ENCODE data around the gene C6.

The C6 gene

DNA sequence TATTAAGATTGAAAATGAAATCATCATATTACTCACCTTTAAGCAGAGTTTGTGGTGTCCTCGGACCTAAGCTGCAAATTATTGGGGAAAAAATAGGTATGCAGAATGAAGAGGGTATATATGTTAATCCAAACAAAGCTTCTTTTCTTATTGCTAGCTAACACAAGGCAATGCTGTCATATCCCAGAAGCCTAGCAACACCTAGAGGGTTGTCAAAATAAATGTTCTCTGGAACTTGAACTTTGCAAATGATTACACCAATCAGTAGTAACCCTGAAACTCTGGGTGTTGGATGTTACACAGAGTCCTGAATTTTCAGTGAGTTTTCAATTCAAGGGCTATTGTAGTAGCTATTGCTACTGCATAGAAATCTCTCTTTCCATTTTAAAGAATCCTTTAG lies at the start of gene C6:
C6 (minus strand) TSS at position 193 of the 400 bp plus-strand sequence. CDS start 10,302 bp downstream, outside the sequence.
- no peaks in the 10 kb centered on the region for H3K9me3 ChIP-seq (ENCODE audit: control insufficient read depth in 5 of 5, low read length in 5 of 5)
- no peaks in the 10 kb centered on the region for H3K27me3 ChIP-seq (ENCODE audit: control insufficient read depth in 5 of 5, insufficient read depth in 4 of 5, low read length in 5 of 5)
- H3K4me1 ChIP-seq (ENCODE audit: control insufficient read depth in 5 of 5, insufficient read depth in 5 of 5, low read length in 5 of 5): no peaks in the 10 kb centered on the region
- H3K36me3 ChIP-seq (ENCODE audit: control insufficient read depth in 5 of 5, insufficient read depth in 5 of 5, low read length in 5 of 5): no peaks in the 10 kb centered on the region
- H3K27ac ChIP-seq (ENCODE audit: low read depth, low read length): no peak within 1 kb of the TSS
- H3K9ac ChIP-seq (ENCODE audit: low read length in 5 of 5): no peak within 1 kb of the TSS
- H3K4me3 ChIP-seq (ENCODE audit: low read depth in 1 of 5, low read length in 5 of 5): no peak within 1 kb of the TSS

DNA sequence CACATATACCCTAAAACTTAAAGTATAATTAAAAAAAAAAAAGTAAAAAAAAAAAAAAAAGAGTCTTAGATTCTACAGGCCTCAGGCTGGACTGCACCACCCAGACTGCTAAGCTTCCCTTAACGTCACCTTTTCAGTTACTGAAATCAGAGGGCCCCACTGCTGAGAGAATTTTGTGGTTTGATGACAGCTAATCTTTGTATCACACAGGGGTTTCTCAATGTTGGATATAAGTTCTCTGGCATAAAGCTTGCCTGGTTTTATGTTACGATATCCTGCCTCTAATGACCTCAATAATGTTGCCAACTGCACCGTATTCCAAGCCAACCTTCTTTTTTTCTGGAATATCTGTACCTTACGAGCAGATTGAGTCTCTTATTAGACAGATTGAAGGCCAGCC lies 43.1 kb upstream of the C6 start:
- H3K27ac ChIP-seq (ENCODE audit: low read depth, low read length): no peak overlapping the region
- H3K4me3 ChIP-seq (ENCODE audit: low read depth in 1 of 5, low read length in 5 of 5): no peak overlapping the region
- H3K36me3 ChIP-seq (ENCODE audit: control insufficient read depth in 5 of 5, insufficient read depth in 5 of 5, low read length in 5 of 5): no peaks in the 10 kb centered on the region
- H3K9ac ChIP-seq (ENCODE audit: low read length in 5 of 5): no peak overlapping the region
- H3K9me3 ChIP-seq (ENCODE audit: control insufficient read depth in 5 of 5, low read length in 5 of 5): no peaks in the 10 kb centered on the region
- no peaks in the 10 kb centered on the region for H3K4me1 ChIP-seq (ENCODE audit: control insufficient read depth in 5 of 5, insufficient read depth in 5 of 5, low read length in 5 of 5)
- no peaks in the 10 kb centered on the region for H3K27me3 ChIP-seq (ENCODE audit: control insufficient read depth in 5 of 5, insufficient read depth in 4 of 5, low read length in 5 of 5)

DNA sequence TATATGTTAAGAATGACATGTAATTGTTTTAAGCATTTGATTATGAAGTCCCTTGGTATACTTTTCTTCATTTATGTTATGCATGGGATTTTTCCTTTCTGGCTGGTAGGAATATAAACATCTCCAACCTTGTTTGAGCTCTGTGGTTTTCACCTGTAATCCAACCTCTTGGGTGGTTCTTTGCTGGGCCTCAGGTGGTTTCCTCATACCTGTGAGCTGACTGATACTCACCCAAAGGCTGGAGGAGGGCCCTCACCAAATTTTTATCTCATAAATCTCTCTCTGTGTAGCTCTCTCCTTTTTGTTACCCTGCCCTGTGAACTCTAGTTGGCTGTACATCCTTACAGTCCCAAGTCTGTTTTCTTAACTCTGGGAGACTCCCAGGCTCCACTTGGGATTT lies 39.8 kb upstream of the C6 start:
- Histone ChIP-seq H3K36me3 (ENCODE audit: control insufficient read depth in 5 of 5, insufficient read depth in 5 of 5, low read length in 5 of 5) (no peaks in the 10 kb centered on the region), H3K9ac (ENCODE audit: low read length in 5 of 5) (no peak overlapping the region), H3K4me3 (ENCODE audit: low read depth in 1 of 5, low read length in 5 of 5) (no peak overlapping the region), H3K9me3 (ENCODE audit: control insufficient read depth in 5 of 5, low read length in 5 of 5) (peaks cover 0 to 4% (median 0%) of the 10 kb centered on the region in 5 donors), H3K27ac (ENCODE audit: low read depth, low read length) (no peak overlapping the region), H3K4me1 (ENCODE audit: control insufficient read depth in 5 of 5, insufficient read depth in 5 of 5, low read length in 5 of 5) (no peaks in the 10 kb centered on the region), H3K27me3 (ENCODE audit: control insufficient read depth in 5 of 5, insufficient read depth in 4 of 5, low read length in 5 of 5) (no peaks in the 10 kb centered on the region)

DNA sequence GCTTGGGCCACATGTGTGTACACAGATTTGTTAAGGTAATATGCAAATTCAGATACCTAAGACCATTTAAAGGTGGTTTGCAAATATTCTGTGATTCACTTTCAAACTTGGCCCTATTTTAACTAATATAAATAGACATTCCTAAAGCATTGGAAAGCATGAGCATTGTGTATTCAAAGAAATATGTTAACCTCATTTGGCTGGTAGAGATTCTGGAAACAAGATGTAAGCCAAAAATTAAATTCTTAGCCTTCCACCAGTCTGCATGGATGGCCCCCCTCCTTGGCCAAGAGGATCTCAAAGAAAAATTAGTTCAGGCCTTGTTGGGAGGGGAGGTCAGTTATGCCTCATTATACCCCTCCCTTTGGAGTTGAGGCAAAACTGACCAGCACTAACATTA lies 38.7 kb upstream of the C6 start:
- H3K27ac ChIP-seq (ENCODE audit: low read depth, low read length): no peak overlapping the region
- H3K9ac ChIP-seq (ENCODE audit: low read length in 5 of 5): no peak overlapping the region
- no peaks in the 10 kb centered on the region for H3K27me3 ChIP-seq (ENCODE audit: control insufficient read depth in 5 of 5, insufficient read depth in 4 of 5, low read length in 5 of 5)
- H3K9me3 ChIP-seq (ENCODE audit: control insufficient read depth in 5 of 5, low read length in 5 of 5): peaks cover 0 to 4% (median 0%) of the 10 kb centered on the region in 5 donors
- H3K4me1 ChIP-seq (ENCODE audit: control insufficient read depth in 5 of 5, insufficient read depth in 5 of 5, low read length in 5 of 5): no peaks in the 10 kb centered on the region
- H3K36me3 ChIP-seq (ENCODE audit: control insufficient read depth in 5 of 5, insufficient read depth in 5 of 5, low read length in 5 of 5): no peaks in the 10 kb centered on the region
- H3K4me3 ChIP-seq (ENCODE audit: low read depth in 1 of 5, low read length in 5 of 5): no peak overlapping the region

DNA sequence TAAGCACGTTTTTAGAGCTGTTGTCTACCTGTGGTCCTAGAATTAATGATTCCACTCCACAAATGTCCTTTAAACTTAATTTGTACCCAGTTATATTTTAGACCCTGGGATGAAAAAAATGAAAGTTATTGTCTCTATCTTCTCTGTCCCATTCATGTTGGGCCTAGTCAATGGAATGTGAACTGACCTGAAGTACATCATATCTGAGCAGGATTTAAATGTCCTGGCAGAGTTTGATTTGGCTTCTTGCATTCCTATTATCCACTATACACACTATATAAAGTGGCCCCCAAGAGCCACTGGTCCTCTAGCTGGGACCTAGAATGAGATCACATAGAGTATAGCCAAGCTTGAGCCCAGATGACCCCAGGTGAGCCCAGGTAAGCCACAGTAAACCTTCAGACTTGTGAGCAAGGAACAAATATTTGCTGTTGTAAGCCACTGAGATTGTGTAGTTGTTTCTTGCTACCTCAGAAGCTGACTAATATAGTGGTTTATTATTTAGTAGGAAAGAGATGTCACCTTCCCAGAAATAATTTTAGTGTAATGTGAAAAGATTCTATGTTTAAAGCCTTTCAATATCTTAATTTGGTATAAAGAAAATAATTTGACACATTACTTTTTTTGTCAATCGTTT lies 37.1 kb upstream of the C6 start:
- H3K9ac ChIP-seq (ENCODE audit: low read length in 5 of 5): no peak overlapping the region
- peaks cover 0 to 4% (median 0%) of the 10 kb centered on the region in 5 donors for H3K9me3 ChIP-seq (ENCODE audit: control insufficient read depth in 5 of 5, low read length in 5 of 5)
- no peaks in the 10 kb centered on the region for H3K36me3 ChIP-seq (ENCODE audit: control insufficient read depth in 5 of 5, insufficient read depth in 5 of 5, low read length in 5 of 5)
- H3K27ac ChIP-seq (ENCODE audit: low read depth, low read length): no peak overlapping the region
- H3K27me3 ChIP-seq (ENCODE audit: control insufficient read depth in 5 of 5, insufficient read depth in 4 of 5, low read length in 5 of 5): no peaks in the 10 kb centered on the region
- no peak overlapping the region for H3K4me3 ChIP-seq (ENCODE audit: low read depth in 1 of 5, low read length in 5 of 5)
- H3K4me1 ChIP-seq (ENCODE audit: control insufficient read depth in 5 of 5, insufficient read depth in 5 of 5, low read length in 5 of 5): no peaks in the 10 kb centered on the region

DNA sequence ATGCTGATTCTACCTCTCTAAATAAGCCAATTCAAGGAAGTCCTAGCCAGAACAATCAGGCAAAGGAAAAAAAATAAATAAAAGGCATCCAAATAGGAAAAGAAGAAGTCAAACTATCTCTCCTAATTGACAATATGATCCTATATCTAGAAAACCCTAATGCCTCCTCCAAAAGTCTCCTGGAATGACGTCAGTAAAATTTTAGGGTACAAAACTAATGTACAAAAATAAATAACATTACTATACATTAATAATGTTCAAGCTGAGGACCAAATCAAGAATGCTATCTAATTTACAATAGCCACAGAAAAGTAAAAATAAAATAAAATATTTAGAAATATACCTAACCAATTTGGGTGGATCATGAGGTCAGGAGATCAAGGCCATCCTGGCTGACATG lies 33.8 kb upstream of the C6 start:
- Histone ChIP-seq H3K27ac (ENCODE audit: low read depth, low read length) (no peak overlapping the region), H3K4me3 (ENCODE audit: low read depth in 1 of 5, low read length in 5 of 5) (no peak overlapping the region), H3K27me3 (ENCODE audit: control insufficient read depth in 5 of 5, insufficient read depth in 4 of 5, low read length in 5 of 5) (no peaks in the 10 kb centered on the region), H3K4me1 (ENCODE audit: control insufficient read depth in 5 of 5, insufficient read depth in 5 of 5, low read length in 5 of 5) (no peaks in the 10 kb centered on the region), H3K9me3 (ENCODE audit: control insufficient read depth in 5 of 5, low read length in 5 of 5) (peaks cover 0 to 4% (median 0%) of the 10 kb centered on the region in 5 donors), H3K36me3 (ENCODE audit: control insufficient read depth in 5 of 5, insufficient read depth in 5 of 5, low read length in 5 of 5) (no peaks in the 10 kb centered on the region), H3K9ac (ENCODE audit: low read length in 5 of 5) (no peak overlapping the region)

DNA sequence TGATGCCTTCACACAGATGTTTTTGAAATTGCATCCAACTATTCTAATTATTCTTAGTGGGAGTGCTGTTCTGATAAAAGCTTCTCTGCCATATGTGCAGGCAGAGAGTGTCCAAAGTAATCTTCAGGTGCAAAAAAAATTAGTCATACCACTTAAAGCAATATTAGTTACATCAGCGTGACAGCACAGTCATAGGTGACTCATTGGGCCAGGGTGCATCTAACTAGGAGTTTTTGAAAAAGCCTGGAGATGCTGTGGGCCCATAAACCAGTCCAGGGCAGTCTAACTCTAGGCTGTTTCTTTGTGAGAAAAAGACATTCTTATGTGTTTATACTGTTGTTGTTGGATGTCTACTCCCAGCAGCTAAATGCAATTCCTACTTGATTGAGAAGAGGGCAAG lies 33.0 kb upstream of the C6 start:
- Histone ChIP-seq H3K27ac (ENCODE audit: low read depth, low read length) (no peak overlapping the region), H3K4me3 (ENCODE audit: low read depth in 1 of 5, low read length in 5 of 5) (no peak overlapping the region), H3K9ac (ENCODE audit: low read length in 5 of 5) (no peak overlapping the region), H3K27me3 (ENCODE audit: control insufficient read depth in 5 of 5, insufficient read depth in 4 of 5, low read length in 5 of 5) (no peaks in the 10 kb centered on the region), H3K36me3 (ENCODE audit: control insufficient read depth in 5 of 5, insufficient read depth in 5 of 5, low read length in 5 of 5) (no peaks in the 10 kb centered on the region), H3K9me3 (ENCODE audit: control insufficient read depth in 5 of 5, low read length in 5 of 5) (peaks cover 0 to 4% (median 0%) of the 10 kb centered on the region in 5 donors), H3K4me1 (ENCODE audit: control insufficient read depth in 5 of 5, insufficient read depth in 5 of 5, low read length in 5 of 5) (no peaks in the 10 kb centered on the region)

DNA sequence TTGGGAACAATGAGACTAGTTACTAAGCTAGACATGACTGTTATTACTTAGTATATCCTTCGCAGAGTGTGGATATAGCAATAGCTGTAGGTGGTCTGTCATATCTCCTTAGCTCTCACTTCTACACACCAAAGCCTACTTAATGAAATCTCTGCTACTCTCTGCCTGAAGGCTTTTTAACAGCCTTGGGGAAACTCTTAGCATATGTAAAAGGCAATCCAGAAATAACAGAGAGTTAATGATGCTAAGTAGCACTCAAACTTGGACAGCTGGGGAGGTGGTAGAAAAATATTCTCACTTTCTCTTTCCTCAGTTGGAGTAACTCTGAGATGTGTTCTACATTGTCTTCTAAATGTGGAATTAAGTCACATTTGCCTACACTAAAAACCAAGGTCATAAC lies 30.2 kb upstream of the C6 start:
- H3K36me3 ChIP-seq (ENCODE audit: control insufficient read depth in 5 of 5, insufficient read depth in 5 of 5, low read length in 5 of 5): no peaks in the 10 kb centered on the region
- H3K9ac ChIP-seq (ENCODE audit: low read length in 5 of 5): no peak overlapping the region
- no peaks in the 10 kb centered on the region for H3K4me1 ChIP-seq (ENCODE audit: control insufficient read depth in 5 of 5, insufficient read depth in 5 of 5, low read length in 5 of 5)
- no peak overlapping the region for H3K4me3 ChIP-seq (ENCODE audit: low read depth in 1 of 5, low read length in 5 of 5)
- H3K27ac ChIP-seq (ENCODE audit: low read depth, low read length): no peak overlapping the region
- H3K27me3 ChIP-seq (ENCODE audit: control insufficient read depth in 5 of 5, insufficient read depth in 4 of 5, low read length in 5 of 5): no peaks in the 10 kb centered on the region
- H3K9me3 ChIP-seq (ENCODE audit: control insufficient read depth in 5 of 5, low read length in 5 of 5): peaks cover 0 to 11% (median 3%) of the 10 kb centered on the region in 5 donors

DNA sequence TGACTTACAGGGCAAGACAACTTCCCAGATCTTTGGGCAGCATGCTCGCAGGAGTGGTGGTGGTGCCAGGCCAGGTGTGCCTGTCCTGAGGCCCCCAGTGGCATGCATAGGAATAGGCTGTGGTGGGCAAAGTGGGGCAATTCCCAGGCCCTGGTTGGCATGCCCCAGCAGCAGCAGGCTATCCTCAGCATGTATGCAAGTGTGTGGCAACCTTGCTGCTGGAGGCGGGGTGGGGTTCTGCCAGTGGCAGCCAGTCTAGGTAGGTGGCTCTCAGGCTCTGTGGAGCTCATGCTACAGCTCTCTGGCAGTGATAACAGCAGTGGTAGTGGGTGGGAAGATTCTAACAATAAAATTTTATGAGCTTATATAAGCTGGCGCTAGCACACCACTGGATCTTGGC lies 27.7 kb upstream of the C6 start:
- no peaks in the 10 kb centered on the region for H3K36me3 ChIP-seq (ENCODE audit: control insufficient read depth in 5 of 5, insufficient read depth in 5 of 5, low read length in 5 of 5)
- no peaks in the 10 kb centered on the region for H3K4me1 ChIP-seq (ENCODE audit: control insufficient read depth in 5 of 5, insufficient read depth in 5 of 5, low read length in 5 of 5)
- H3K27me3 ChIP-seq (ENCODE audit: control insufficient read depth in 5 of 5, insufficient read depth in 4 of 5, low read length in 5 of 5): no peaks in the 10 kb centered on the region
- no peak overlapping the region for H3K4me3 ChIP-seq (ENCODE audit: low read depth in 1 of 5, low read length in 5 of 5)
- no peak overlapping the region for H3K27ac ChIP-seq (ENCODE audit: low read depth, low read length)
- no peak overlapping the region for H3K9ac ChIP-seq (ENCODE audit: low read length in 5 of 5)
- H3K9me3 ChIP-seq (ENCODE audit: control insufficient read depth in 5 of 5, low read length in 5 of 5): peaks cover 0 to 11% (median 4%) of the 10 kb centered on the region in 5 donors

DNA sequence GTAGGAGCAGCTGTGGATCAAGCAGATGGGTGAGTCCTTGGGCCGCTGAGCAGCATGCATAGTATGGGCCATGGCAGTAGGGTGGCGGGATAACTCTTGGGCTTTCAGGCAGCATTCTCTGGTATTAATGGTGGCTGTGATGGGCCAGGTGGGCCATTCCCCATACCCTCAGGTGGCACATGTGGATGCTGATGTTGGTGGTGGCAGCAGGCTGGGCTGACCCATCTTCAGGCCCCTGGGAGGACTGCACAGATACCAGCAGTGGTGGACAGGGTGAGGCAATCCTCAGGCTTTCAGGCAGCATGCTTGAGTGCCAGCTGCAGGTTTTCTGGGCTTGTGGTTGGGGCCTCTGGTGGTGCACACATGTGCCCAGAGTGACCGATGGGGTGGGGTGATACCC lies 27.1 kb upstream of the C6 start:
- Histone ChIP-seq H3K4me1 (ENCODE audit: control insufficient read depth in 5 of 5, insufficient read depth in 5 of 5, low read length in 5 of 5) (no peaks in the 10 kb centered on the region), H3K36me3 (ENCODE audit: control insufficient read depth in 5 of 5, insufficient read depth in 5 of 5, low read length in 5 of 5) (no peaks in the 10 kb centered on the region), H3K9me3 (ENCODE audit: control insufficient read depth in 5 of 5, low read length in 5 of 5) (peaks cover 0 to 11% (median 4%) of the 10 kb centered on the region in 5 donors), H3K9ac (ENCODE audit: low read length in 5 of 5) (no peak overlapping the region), H3K27me3 (ENCODE audit: control insufficient read depth in 5 of 5, insufficient read depth in 4 of 5, low read length in 5 of 5) (no peaks in the 10 kb centered on the region), H3K4me3 (ENCODE audit: low read depth in 1 of 5, low read length in 5 of 5) (no peak overlapping the region), H3K27ac (ENCODE audit: low read depth, low read length) (no peak overlapping the region)
